Left lung (tissue), 10 donors: ENCODE results near the gene TAS1R1. TPM values are rescaled to one million over a fixed set of nuclear protein-coding genes. Genes with fewer than 3 reads are reported as not detected.
"Not testable (repeated sequence)": the region's sequence is repeated elsewhere in the genome, so short reads cannot be mapped to it uniquely, and the experiment has no call there.

Source experiments
- ATAC-seq: fragments of 200-7000 bp; cut with Tn5 transposase; one replicate; pipeline ENCODE4 v1.9.1; 2020; ENCODE audit warnings: moderate library complexity
- DNase-seq, 4 donors: peaks; one replicate each; pipeline ENCODE4 v3.0.0-alpha.2; 2013 to 2020
- H3K27ac ChIP-seq, 2 donors: fragments of 200-600 bp; sonication (generic) in 1 of 2; one replicate each; pipeline versions ENCODE4 v1.5.0 to v1.8.0; 2020 to 2021
- H3K27me3 ChIP-seq, 2 donors: fragments of 200-600 bp; sonication (generic) in 1 of 2; one replicate each; pipeline versions ENCODE4 v1.5.0 to v1.8.0; 2020 to 2021
- H3K36me3 ChIP-seq, 2 donors: fragments of 200-600 bp; sonication (generic) in 1 of 2; one replicate each; pipeline versions ENCODE4 v1.5.0 to v1.8.0; 2020 to 2021
- H3K4me1 ChIP-seq, 2 donors: fragments of 200-600 bp; one replicate each; pipeline ENCODE4 v1.8.0; 2021
- H3K4me3 ChIP-seq, 2 donors: fragments of 200-600 bp; sonication (generic) in 1 of 2; one replicate each; pipeline versions ENCODE4 v1.5.0 to v1.8.0; 2020 to 2021; ENCODE audit warnings: mild to moderate bottlenecking in 1 of 2
- H3K9me3 ChIP-seq, 2 donors: fragments of 200-600 bp; sonication (generic) in 1 of 2; one replicate each; pipeline versions ENCODE4 v1.5.0 to v1.8.0; 2020 to 2021
- intact Hi-C, 2 donors: fragments of 100-400 bp; cut with DNase I; formaldehyde crosslinking; loops; one replicate each; pipeline versions ENCODE4 v1.11.2 to v1.14.2; 2022
- polyA plus RNA-seq, 6 donors: library from polyadenylated mRNA; unstranded; fragments of 120-200 nt; gene quantifications; one replicate each; pipeline ENCODE4 v1.2.1, GENCODE V29; 2013; ENCODE audit not compliant: insufficient read length in 6 of 6
- total RNA-seq, 2 donors: library from RNA; stranded (reverse); fragmentation: NEBNext Ultra II Directional; extraction: Animal tissue kit (Norgen Biotek cat#: 25700); gene quantifications; one replicate each; pipeline ENCODE4 v1.2.1, GENCODE V29; 2021
- TF ChIP-seq, protein P1 (sequence below), 2 donors: fragments of 200-600 bp; sonication (generic) in 1 of 2; IDR thresholded peaks; one replicate each; pipeline versions ENCODE4 v1.5.0 to v1.8.0; 2021; ENCODE audit warnings: antibody characterized with exemption in 2 of 2
- donor health status: DM: no; HTN: yes; CAD: no.
- donor health status: DM: no; HTN: no; CAD: no.

Gene TAS1R1
- total and polyA plus RNA-seq, 8 donors: 0.07 to 0.21 (median 0.18) TPM; not detected in 2

DNA sequence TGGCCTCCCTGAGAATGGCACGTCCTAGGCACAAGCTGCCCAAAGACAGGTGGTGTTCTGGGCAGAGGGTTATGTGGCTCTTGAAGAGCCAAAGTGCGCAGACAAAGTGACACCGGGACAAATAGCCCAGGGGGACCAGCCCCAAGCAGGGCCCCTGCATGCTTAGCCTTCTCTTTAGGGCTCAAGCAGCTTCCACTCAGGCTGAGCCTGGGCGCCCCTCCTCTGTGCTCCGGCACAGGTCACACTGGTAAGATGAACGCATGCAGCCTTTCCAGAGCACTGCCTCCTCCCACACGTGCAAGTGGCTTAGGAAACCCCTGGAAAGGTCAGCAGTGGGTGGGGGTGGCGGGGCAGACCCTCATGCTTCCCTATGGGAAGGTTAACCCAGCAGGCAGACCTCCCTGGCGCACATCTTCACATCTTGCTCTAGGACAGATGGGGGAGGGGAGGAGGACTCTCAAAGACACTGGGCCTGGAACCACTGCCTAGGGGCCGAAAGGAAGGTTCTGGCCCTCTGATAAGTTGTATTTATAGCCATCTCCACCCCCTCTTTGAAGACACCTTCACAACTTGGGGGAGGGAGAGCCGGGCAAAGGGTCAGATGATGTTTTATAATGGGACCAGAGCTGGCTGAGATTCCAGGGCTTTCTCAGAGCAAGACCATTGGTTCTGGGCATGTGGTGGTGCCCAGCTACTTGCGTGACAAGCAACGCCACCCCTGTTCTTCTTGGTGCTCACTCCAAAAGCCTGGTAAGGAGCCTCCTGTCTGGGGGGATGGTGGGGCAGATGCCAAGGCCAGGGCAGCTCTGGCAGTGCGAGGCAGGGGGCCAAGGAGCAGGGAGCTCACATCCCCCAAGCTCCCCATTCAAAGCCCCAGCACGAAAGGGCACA is 42.0 kb downstream of the TAS1R1 start:
- Histone ChIP-seq H3K9me3 (no peaks in the 10 kb centered on the region), H3K36me3 (peaks cover 0 to 72% of the 10 kb centered on the region in 2 donors), H3K4me3 (no peak overlapping the region), H3K27ac (peak overlapping the region in 1 of 2 donors; percentile 99), H3K4me1 (peaks cover 7 to 62% of the 10 kb centered on the region in 2 donors), H3K27me3 (no peaks in the 10 kb centered on the region)
- DNase-seq: no peak
- intact Hi-C loops: no loop called here
- TF ChIP-seq, protein P1, sequence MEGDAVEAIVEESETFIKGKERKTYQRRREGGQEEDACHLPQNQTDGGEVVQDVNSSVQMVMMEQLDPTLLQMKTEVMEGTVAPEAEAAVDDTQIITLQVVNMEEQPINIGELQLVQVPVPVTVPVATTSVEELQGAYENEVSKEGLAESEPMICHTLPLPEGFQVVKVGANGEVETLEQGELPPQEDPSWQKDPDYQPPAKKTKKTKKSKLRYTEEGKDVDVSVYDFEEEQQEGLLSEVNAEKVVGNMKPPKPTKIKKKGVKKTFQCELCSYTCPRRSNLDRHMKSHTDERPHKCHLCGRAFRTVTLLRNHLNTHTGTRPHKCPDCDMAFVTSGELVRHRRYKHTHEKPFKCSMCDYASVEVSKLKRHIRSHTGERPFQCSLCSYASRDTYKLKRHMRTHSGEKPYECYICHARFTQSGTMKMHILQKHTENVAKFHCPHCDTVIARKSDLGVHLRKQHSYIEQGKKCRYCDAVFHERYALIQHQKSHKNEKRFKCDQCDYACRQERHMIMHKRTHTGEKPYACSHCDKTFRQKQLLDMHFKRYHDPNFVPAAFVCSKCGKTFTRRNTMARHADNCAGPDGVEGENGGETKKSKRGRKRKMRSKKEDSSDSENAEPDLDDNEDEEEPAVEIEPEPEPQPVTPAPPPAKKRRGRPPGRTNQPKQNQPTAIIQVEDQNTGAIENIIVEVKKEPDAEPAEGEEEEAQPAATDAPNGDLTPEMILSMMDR (IDR thresholded peaks at IDR 0.05): no peak
- no peak for ATAC-seq

DNA sequence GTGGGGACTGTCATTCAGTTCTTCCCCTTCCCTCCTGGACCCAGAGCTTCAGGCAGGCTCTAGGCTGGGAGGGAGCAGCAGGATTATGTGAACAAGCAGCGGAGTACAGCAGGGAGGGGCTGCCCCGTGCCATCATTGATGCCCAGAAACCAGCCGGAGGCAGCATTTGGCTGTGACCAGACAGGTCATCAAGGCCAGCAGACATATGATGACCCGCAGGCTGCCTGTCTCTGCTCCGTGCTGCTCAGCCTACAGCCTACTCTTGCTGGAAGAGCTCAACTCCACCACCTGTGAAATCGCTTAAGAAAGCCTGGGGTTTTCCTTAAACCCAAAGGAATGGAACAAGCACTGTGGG is 42.6 kb downstream of the TAS1R1 start:
- no peaks in the 10 kb centered on the region for H3K27me3 ChIP-seq
- peaks cover 0 to 66% of the 10 kb centered on the region in 2 donors for H3K36me3 ChIP-seq
- peak overlapping the region in 1 of 2 donors; percentile 99 for H3K27ac ChIP-seq
- no peaks in the 10 kb centered on the region for H3K9me3 ChIP-seq
- TF ChIP-seq, protein P1 (IDR thresholded peaks at IDR 0.05): no peak
- H3K4me1 ChIP-seq: peaks cover 7 to 62% of the 10 kb centered on the region in 2 donors
- no peak for DNase-seq
- ATAC-seq: no peak
- intact Hi-C loops: no loop called here
- H3K4me3 ChIP-seq: no peak overlapping the region

DNA sequence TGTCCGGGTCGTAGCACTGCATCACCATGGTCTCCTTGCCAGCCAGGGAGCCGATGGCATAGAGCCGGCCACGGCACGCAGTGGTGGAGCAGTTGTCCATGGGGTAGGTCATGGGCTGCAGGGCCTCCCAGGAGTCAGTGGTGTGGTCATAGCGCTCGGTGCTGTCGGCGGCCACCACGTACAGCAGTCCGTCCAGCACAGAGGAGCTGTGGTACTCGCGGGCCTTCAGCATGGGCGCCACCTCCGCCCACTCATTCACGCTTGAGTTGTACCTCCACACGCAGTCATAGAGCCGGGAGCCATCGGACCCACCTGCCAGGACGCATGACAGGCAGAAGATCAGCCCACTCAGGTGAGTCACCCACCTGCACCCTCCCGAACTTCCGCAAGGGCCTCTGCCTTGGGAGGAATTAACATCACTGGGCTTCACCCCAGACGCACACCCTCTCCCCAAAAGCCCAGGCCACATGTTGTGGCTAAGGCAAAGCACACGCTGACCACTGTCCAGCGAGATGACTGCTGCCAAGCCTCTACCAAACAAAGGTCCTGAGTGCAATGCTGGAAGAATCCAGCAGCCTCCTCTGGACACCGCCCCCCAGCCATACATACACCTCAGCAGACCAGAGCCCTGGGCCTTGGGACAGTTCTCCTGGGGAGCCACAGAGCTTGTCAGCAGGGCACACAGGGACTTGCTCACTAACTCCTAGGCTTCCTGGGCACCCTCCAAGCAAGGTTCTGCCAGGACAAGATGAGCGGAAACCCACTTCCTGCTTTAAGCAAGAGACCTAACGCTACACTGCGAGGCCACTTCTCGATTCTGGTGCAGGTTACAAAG is 44.3 kb downstream of the TAS1R1 start:
- ATAC-seq (no peak), DNase-seq (peak in 1 of 4 donors; percentile 76)
- H3K36me3 ChIP-seq: peaks cover 0 to 50% of the 10 kb centered on the region in 2 donors
- H3K9me3 ChIP-seq: no peaks in the 10 kb centered on the region
- peaks cover 18 to 74% of the 10 kb centered on the region in 2 donors for H3K4me1 ChIP-seq
- peak overlapping the region in 1 of 2 donors; percentile 92 for H3K4me3 ChIP-seq
- H3K27ac ChIP-seq: peak overlapping the region in 1 of 2 donors; percentile 99
- TF ChIP-seq, protein P1 (IDR thresholded peaks at IDR 0.05): no peak
- no peaks in the 10 kb centered on the region for H3K27me3 ChIP-seq
- intact Hi-C loops: no loop called here

DNA sequence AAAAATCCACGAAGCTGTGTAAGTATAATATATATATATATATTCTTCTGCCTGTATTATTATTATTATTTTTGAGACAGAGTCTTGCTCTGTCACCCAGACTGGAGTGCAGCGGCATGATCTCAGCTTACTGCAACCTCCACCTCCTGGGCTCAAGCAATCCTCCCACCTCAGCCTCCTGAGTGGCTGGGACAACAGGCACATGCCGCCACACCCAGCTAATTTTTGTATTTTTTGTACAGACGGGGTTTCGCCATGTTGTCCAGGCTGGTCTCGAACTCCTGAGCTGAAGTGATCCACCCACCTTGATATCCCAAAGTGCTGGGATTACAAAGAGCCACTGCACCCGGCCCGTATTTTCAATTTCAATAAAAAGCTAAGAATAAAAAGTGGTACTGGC is 44.9 kb downstream of the TAS1R1 start:
- ATAC-seq, H3K9me3 ChIP-seq, DNase-seq, intact Hi-C loops, H3K27me3 ChIP-seq: not testable (repeated sequence)
- H3K36me3 ChIP-seq: peaks cover 0 to 43% of the 10 kb centered on the region in 2 donors
- peaks cover 23 to 77% of the 10 kb centered on the region in 2 donors for H3K4me1 ChIP-seq
- peak overlapping the region; percentile 99 for H3K27ac ChIP-seq
- peak overlapping the region; percentile 52 to 92 for H3K4me3 ChIP-seq

DNA sequence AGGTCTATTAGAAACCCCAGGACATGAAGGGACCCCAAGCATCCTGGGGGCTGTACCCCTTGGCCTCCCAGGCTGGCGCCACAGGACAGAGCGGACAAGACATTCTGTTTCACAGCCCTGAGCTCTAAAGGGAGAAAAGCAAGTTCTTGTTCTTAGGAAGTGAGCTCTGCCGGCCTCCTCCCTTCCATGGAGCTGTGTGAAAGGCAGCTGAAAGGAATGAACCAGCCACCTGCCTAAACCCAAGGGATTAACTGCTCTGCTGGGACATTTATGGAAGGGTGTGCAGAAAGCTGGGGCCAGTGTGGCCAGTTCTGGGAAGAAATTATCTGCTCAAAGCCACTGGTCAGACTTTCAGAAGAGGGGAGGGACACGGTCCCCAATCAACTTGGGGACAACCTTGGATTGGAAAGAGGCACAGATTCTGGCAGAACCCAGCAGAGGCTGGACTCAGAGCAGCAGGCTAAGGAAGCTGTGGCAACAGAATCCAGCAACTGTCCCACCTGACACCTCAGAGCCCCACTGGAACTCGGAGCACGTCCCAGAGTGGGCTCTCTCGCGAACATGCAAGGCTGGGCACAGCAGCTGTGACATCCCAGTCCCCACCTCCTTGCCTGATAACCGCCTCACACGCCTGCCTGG is 45.4 kb downstream of the TAS1R1 start:
- Histone ChIP-seq H3K27ac (peak overlapping the region; percentile 99), H3K4me1 (peaks cover 23 to 76% of the 10 kb centered on the region in 2 donors), H3K4me3 (peak overlapping the region; percentile 52 to 92), H3K27me3 (no peaks in the 10 kb centered on the region), H3K36me3 (peaks cover 0 to 38% of the 10 kb centered on the region in 2 donors), H3K9me3 (no peaks in the 10 kb centered on the region)
- ATAC-seq (peak; percentile 0), DNase-seq (peak in 1 of 4 donors; percentile 49)
- intact Hi-C loops: no loop called here
- TF ChIP-seq, protein P1 (IDR thresholded peaks at IDR 0.05): no peak
